NCI-H1105 (cell line): Measurements from ENCODE around the gene OR5B12.
"Not testable (repeated sequence)": the region's sequence is repeated elsewhere in the genome, so short reads cannot be mapped to it uniquely, and the experiment has no call there.

Experiments
- DNase-seq: peaks from one replicate; lab custom pipeline; 2025; lab: John Stamatoyannopoulos, UW

Gene OR5B12

DNA sequence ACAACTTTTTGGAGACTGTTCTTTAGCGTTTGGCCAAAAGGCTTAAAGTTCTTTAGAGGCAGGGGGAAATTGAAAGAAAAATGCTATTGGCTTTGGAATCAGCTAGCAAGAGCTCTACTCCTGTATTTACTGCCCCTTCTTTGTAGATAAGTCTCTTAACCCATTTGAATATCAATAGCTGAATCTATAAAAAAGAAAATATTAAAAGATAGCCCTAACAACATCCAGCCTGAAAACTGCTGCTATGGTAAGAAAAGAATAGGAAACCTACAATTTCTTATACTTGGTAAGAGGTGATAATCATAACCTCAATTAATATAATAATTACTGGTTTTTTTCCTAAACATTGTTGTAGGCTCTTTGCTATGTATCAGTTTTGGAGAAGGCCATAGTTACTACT lies at the start of gene OR5B12:
TSS of gene OR5B12 (minus strand) at position 101 of the 400 bp plus-strand sequence. CDS start 2,085 bp downstream, outside the sequence.
- no peak for DNase-seq

DNA sequence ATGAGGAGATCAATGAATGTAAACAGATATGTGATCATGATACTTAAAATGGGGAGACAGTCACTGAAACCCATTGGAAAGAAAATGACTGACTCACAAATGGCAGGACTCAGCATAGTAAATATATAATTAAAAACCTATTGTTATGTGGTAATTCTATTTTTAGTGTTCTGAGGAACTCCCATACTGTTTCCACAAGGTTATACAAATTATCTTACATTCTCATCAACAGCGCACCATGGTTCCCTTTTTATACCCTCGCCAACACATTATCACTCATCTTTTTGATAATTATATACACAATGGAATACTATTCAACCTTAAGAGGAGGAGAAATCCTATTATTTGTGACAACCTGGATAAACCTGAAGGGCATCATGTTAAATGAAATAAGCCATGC lies 48.8 kb upstream of the OR5B12 start:
- no peak for DNase-seq

DNA sequence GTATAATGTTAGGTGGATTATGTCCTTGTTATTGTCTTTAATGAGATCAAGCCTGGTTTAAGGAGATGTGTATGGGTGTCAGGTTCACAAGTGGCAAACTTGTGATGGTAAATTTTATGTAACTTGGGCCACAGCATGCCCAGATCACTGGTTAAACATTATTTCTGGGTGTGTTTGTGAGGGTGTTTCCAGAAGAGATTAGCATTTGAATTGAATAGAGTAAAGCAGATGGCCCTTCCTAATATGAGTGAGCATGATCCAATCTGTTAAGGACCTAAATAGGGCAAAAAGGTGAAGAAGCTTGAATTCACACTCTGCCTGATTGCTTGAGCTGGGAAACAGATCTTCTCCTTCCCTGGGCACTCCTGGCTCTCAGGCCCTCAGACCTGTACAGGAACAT lies 45.1 kb upstream of the OR5B12 start:
- DNase-seq = no peak

DNA sequence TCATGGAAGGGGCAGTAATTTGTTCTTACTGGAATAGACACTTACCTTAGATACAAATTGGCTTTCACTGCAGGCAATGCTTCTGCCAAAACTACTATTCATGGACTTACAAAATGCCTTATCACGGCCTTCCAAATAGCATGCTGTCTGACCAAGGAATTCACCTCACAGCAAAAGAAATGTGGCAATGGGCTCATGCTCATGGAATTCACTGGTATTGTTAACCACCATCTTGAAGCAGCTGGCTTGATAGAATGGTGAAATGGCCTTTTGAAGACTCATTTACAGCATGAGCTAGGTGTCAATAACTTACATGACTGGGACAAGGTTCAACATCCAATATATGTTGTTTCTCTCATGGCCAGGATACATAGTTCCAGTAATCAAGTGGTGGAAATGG lies 43.9 kb upstream of the OR5B12 start:
- no peak for DNase-seq

DNA sequence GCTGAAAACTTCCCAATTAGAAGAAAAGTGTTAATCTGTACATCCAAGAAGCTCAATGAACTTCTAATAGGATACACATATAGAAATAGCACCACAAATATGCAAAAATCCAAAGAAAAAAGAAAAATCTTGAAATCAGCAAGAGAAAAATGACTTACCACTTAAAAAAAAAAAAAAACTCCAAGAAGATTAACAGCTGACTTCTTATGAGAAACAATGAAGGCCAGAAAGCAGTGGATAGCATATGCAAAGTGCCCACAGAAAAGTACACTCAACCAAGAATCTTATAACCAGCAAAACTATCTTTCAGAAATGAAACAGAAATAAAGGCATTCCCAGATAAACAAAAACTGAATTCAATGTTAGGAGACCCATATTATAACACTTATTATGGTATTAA lies 29.9 kb upstream of the OR5B12 start:
- no peak for DNase-seq

GRCh38 chr11:58466293-58466692 lies 24.3 kb upstream of the OR5B12 start:
- DNase-seq = no peak

DNA sequence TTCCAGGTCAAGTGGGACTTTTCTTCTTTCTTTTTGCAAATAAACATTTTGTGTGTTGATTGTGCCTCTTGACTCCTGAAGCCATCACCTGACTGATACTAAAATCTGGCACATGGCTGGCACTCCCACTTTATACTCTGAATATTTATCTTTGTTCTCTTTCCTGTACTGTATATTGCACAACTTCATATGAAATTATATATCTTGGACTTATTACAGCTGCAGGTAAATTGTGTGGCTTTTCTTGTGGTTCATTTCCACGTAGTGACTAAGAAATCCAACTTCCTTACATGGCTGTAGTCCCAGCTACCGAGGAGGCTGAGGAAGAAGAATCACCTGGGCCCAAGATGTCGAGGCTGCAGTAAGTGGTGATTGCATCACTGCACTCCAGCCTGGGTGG lies 23.7 kb upstream of the OR5B12 start:
- no peak for DNase-seq

DNA sequence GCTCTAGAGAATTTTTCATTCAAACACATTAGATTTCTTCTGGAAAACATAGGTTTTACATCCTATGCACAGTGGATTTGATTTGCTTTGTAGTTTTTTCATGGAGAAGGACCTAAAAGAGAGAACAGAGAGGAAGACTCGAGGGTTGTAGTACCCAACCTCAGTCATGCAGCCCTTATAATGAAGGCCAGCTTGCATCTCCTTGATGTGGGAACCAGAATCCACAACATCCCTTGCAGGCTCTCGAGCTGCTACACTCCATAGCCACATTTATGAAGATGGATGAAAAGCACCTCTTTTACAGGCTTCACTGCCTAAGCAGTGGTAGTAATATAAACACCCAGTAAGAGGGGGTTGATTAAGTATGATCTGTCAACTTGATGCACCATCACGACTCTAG lies 9.5 kb upstream of the OR5B12 start:
- DNase-seq = no peak

DNA sequence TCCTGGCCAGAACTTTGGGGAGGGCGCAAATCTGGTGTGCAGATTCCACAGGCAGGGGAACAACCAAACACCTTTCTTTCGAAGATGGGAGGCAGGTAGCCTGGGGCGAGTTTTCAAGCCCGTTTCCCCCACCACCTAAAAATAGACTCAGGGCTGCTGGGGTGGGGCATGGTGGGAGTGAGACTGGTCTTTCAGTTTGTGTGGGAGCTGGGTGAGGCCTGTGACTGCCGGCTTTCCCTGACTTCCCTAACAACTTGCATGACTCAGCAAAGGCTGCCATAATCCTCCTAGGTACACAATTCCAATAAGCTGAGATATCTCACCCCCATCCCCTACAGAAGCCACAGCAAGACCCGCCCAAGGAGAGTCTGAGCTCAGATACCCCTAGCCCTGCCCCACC lies 4.3 kb upstream of the OR5B12 start:
- DNase-seq = no peak

- no peak for DNase-seq
Observed at GRCh38 chr11:58444300-58444699, 2.3 kb upstream of the OR5B12 start.

DNA sequence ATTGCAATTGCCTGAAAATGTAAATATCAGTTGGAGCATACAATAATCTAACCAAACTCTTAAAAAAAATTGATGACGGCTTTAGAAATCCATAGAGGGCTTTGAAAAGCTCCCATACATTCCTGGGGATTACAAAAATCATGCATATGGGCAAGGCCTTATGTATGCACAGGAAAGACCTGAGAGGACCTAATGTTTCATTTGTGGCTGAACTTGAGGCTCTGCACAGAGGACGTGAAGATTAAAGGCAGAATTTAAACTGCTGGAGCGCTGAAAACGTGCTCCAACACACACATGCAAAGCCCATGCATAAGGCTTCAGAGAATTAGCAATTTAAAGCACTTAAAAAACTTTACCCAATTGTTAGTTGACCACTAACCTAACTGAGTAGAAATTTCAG lies 3.5 kb downstream of the OR5B12 start:
- DNase-seq = no peak

GRCh38 chr11:58434217-58434616 lies 7.8 kb downstream of the OR5B12 start:
- DNase-seq = no peak

DNA sequence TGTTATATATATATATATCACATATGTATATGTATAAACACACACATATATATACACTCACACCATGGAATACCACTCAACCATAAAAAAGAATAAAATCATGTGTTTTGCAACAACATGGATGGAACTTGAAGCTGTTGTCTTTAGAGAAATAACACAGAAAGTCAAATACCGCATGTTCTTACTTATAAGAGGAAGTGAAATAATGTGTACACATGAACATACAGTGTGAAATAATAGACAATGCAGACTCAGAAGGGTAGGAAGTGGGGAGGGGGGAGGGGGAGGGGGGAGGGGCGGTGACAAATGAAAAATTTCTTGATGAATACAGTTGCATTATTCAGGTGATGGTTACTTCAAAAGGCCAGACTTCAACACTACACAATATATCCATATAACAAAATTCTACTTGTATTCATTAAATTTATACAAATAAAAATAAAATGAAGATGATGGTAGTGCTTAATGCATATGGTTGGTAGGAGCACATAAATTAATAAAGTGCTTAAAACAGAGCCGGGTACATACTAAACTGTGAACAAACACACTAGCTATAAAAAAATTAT lies 8.3 kb downstream of the OR5B12 start:
- DNase-seq = no peak

DNA sequence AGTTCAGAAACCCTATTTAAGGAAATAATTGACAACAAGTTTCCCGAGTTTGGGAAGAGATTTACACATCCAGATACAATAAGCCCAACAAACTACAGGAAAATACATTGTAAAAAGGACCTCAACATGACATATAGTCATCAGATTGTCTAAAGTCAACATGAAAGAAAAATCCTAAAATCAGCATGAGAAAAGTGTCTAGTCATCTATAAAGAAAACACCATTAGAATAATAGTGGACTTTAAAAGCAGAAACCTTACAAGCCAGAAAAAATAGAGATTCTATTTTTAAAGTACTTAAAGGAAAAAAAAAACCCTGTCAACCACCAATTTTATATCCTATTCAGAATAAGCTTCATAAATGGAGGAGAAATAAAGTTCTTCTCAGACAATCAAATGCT lies 12.8 kb downstream of the OR5B12 start:
- DNase-seq = no peak

DNA sequence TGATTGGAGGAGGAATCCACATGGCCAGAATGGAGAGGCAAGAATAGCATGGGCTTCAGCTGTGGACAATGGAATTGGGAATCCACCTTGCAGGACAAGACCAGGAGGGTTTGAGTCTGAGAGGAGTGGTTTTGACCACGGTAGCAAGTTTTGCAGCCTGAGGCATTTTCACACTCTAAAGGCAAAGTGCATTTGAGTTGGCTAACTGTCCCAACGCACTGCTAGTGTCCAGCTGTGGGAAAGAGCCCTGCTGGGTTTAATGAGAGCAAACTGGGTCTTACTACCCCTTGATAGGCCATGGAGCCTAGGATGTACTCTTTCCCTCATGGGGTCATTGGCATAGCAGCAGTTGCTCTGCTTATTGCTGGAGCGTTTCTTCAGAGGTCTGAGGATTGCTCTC lies 14.0 kb downstream of the OR5B12 start, which contains the start of gene OR5B2:
TSS of gene OR5B2 (minus strand) at position 101 of the 400 bp plus-strand sequence. CDS start 4,860 bp downstream, outside the sequence.
- no peak for DNase-seq

DNA sequence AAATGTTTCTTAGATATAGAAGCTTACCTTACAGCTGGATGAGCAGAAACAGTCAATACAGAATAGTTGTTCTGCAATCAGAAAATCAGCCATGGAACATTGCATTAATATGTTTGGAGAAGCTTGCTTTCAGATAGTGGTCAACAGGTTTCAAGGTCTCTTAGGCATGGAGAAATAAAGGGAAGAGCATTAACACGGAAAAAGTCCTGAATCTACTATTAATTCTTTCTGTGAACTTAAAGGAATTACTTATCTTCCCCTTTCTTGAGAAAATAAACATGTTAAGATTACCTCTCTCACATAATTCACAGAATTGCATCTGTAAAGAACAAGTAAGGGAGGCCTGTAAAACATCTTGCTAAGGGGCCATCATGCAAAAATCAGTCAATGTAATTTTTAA lies 35.3 kb downstream of the OR5B12 start, which contains the start of gene OR5B3:
TSS of gene OR5B3 (minus strand) at position 101 of the 400 bp plus-strand sequence. CDS start 3,465 bp downstream, outside the sequence.
- no peak for DNase-seq

DNA sequence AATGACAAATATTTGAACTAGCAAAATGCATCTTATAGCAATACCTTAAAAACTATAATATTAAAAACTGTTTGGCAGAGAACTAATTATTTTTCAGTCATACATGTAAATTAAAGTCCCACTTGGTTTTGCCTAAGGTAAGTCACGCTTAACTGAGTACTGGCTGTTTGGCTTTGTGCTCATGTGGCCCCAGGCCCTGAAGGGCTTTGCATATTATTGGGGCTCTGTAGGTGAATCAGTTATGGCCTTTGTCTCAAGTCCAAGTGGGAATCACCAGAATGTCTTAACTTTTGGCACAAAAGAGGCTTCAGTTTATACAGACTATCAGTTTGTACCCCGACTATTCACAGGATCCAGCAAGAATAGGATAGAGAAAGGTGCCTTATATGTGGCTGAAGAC lies 42.4 kb downstream of the OR5B12 start:
- not testable (repeated sequence) for DNase-seq

- DNase-seq = no peak
Observed at GRCh38 chr11:58395581-58395980, 46.5 kb downstream of the OR5B12 start.

- DNase-seq = no peak
Observed at GRCh38 chr11:58394195-58394594, 47.8 kb downstream of the OR5B12 start.

- no peak for DNase-seq
Observed at GRCh38 chr11:58392746-58393145, 49.3 kb downstream of the OR5B12 start.

GRCh38 chr11:58391879-58392278 lies 50.2 kb downstream of the OR5B12 start:
- DNase-seq = no peak

DNA sequence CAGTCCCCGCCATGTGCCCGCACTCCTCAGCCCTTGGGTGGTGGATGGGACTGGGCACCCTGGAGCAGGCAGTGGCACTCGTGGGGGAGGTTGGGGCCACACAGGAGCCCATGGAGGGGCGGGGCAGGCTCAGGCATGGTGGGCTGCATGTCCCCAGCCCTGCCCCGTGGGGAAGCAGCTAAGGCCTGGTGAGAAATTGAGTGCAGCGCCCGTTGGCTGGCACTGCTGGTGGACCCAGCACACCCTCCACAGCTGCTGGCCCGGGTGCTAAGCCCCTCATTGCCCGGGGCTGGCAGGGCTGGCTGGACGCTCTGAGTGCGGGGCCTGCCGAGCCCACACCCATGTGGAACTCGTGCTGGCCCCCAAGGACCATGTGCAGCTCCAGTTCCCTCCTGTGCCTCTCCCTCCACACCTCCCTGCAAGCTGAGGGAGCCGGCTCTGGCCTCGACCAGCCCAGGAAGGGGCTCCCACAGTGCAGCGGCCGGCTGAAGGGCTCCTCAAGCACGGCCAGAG lies 51.4 kb downstream of the OR5B12 start:
- no peak for DNase-seq
